Gastrocnemius medialis (tissue), 4 donors: ENCODE measurements around the gene ZNF274. TPM values are rescaled to one million over a fixed set of nuclear protein-coding genes. Genes with fewer than 3 reads are reported as not detected.

ENCODE experiments used
- ATAC-seq, 2 donors: fragments of 150-250 bp; one replicate each; pipeline ENCODE4 v1.9.1; 2016
- DNase-seq, 2 donors: peaks; one replicate each; pipeline ENCODE4 v3.0.0-alpha.2; 2019
- H3K27ac ChIP-seq, 4 donors: fragments of 200-600 bp; sonication (generic); 1 replicate in 1 of 4; 2 replicates in 3 of 4; pipeline ENCODE4 v1.5.1; 2016 to 2018; ENCODE audit warnings: mild to moderate bottlenecking in 2 of 4, moderate library complexity in 1 of 4
- H3K27me3 ChIP-seq, 3 donors: fragments of 200-600 bp; sonication (generic) in 2 of 3; 1 replicate in 1 of 3; 2 replicates in 2 of 3; pipeline versions ENCODE4 v1.5.1 to v1.6.0; 2016 to 2019; ENCODE audit warnings: mild to moderate bottlenecking in 1 of 3, moderate library complexity in 1 of 3
- H3K36me3 ChIP-seq, 2 donors: fragments of 200-600 bp; sonication (generic) in 1 of 2; one replicate each; pipeline ENCODE4 v1.5.1; 2017 to 2018
- H3K4me1 ChIP-seq, 2 donors: fragments of 200-600 bp; sonication (generic) in 1 of 2; one replicate each; pipeline ENCODE4 v1.5.1; 2016 to 2017; ENCODE audit warnings: mild to moderate bottlenecking in 2 of 2
- H3K4me3 ChIP-seq, 4 donors: fragments of 200-600 bp; sonication (generic) in 3 of 4; 1 replicate in 1 of 4; 2 replicates in 3 of 4; pipeline ENCODE4 v1.5.1; 2016 to 2019; ENCODE audit warnings: mild to moderate bottlenecking in 2 of 4
- H3K9me3 ChIP-seq, 3 donors: fragments of 200-600 bp; sonication (generic) in 2 of 3; 1 replicate in 1 of 3; 2 replicates in 2 of 3; pipeline ENCODE4 v1.5.1; 2016 to 2019
- CTCF ChIP-seq, 5 experiments: fragments of 450-650 bp in 3 of 5; fragments of 200-600 bp in 2 of 5; sonication (generic) in 2 of 5; IDR thresholded peaks in 4 of 5; conservative IDR thresholded peaks in 1 of 5; 1 replicate in 4 of 5; 2 replicates in 1 of 5; pipeline ENCODE4 v1.5.1; 2016 to 2019; ENCODE audit warnings: antibody characterized with exemption in 5 of 5, mild to moderate bottlenecking in 3 of 5, moderate library complexity in 3 of 5
- POLR2A ChIP-seq, 2 donors: fragments of 450-650 bp; IDR thresholded peaks; one replicate each; pipeline ENCODE4 v1.6.1; 2017; ENCODE audit warnings: antibody characterized with exemption in 2 of 2, mild to moderate bottlenecking in 2 of 2, moderate library complexity in 2 of 2
- in situ Hi-C, 4 donors: fragments of 200-750 bp; cut with MboI; loops; one replicate each; pipeline versions ENCODE4 v1.15.0 to v1.8.0; 2017; ENCODE audit warnings: low sequenced_read_pairs in 4 of 4
- intact Hi-C: fragments of 100-400 bp; cut with DNase I; formaldehyde crosslinking; loops from one replicate; pipeline ENCODE4 v1.15.1; 2023; ENCODE audit warnings: low total_unique reads
- total RNA-seq, 4 donors: library from RNA; depleted of rRNA; stranded (reverse); fragments of >200 nt; gene quantifications; one replicate each; pipeline versions ENCODE4 v1.1.0 to v1.2.3, GENCODE V29; 2016

The ZNF274 gene
- total RNA-seq, 4 donors from 2014 or later, result 9.0 to 20.7 (median 13.4) TPM

- intact Hi-C loops (loop anchor here (2.0 to 10.0 kb wide), 5 partner anchors 46 to 1615 kb away; partner anchors contain the start of genes ZNF132, ZNF470, ZNF544 and ZNF772), in situ Hi-C loops (no loop called here)
- ATAC-seq (peak in 1 of 2 donors; percentile 4), DNase-seq (no peak)
- Histone ChIP-seq H3K27ac (peak overlapping the region; percentile 92 to 99 (median 98)), H3K4me3 (peak overlapping the region; percentile 82 to 94 (median 92)), H3K27me3 (no peaks in the 10 kb centered on the region), H3K9me3 (peaks cover 7 to 81% (median 54%) of the 10 kb centered on the region in 3 donors), H3K36me3 (peaks cover 16 to 78% of the 10 kb centered on the region in 2 donors), H3K4me1 (peaks cover 0 to 5% of the 10 kb centered on the region in 2 donors)
- no peak for TF ChIP-seq POLR2A (IDR thresholded peaks at IDR 0.05)
- no peak for TF ChIP-seq CTCF (IDR thresholded peaks at IDR 0.05 in 4 of 5, conservative IDR thresholded peaks at IDR 0.05 in 1 of 5)
These were observed 278 bp upstream of the ZNF274 start for GRCh38 chr19:58182577-58182988.

GRCh38 chr19:58183817-58184215 is 955 bp downstream of the ZNF274 start:
- Histone ChIP-seq H3K4me3 (peak overlapping the region; percentile 82 to 94 (median 92)), H3K27ac (peak overlapping the region; percentile 92 to 99 (median 98)), H3K36me3 (peaks cover 24 to 77% of the 10 kb centered on the region in 2 donors), H3K9me3 (peaks cover 18 to 79% (median 48%) of the 10 kb centered on the region in 3 donors), H3K4me1 (peaks cover 0 to 5% of the 10 kb centered on the region in 2 donors), H3K27me3 (no peaks in the 10 kb centered on the region)
- ATAC-seq (no peak), DNase-seq (no peak)
- TF ChIP-seq POLR2A (IDR thresholded peaks at IDR 0.05), result no peak
- no peak for TF ChIP-seq CTCF (IDR thresholded peaks at IDR 0.05 in 4 of 5, conservative IDR thresholded peaks at IDR 0.05 in 1 of 5)
- in situ Hi-C loops, result no loop called here
- intact Hi-C loops, result loop anchor here (1.0 to 10.0 kb wide), 7 partner anchors 45 to 1617 kb away; partner anchors contain the start of genes ERVK3-1, ZNF132, ZNF470 and ZNF544

- in situ Hi-C loops, result no loop called here
- H3K4me3 ChIP-seq, result peak overlapping the region in 1 of 4 donors; percentile 23
- intact Hi-C loops, result no loop called here
- no peak for DNase-seq
- H3K4me1 ChIP-seq, result no peaks in the 10 kb centered on the region
- no peak for ATAC-seq
- peaks cover 15 to 99% of the 10 kb centered on the region in 2 donors for H3K36me3 ChIP-seq
- H3K9me3 ChIP-seq, result peaks cover 41 to 97% (median 88%) of the 10 kb centered on the region in 3 donors
- TF ChIP-seq CTCF (IDR thresholded peaks at IDR 0.05 in 4 of 5, conservative IDR thresholded peaks at IDR 0.05 in 1 of 5) (no peak), POLR2A (IDR thresholded peaks at IDR 0.05) (no peak)
- H3K27me3 ChIP-seq, result no peaks in the 10 kb centered on the region
- H3K27ac ChIP-seq, result no peak overlapping the region
These were observed 14.2 kb downstream of the ZNF274 start for GRCh38 chr19:58196901-58197616.

- Histone ChIP-seq H3K36me3 (peaks cover 30 to 95% of the 10 kb centered on the region in 2 donors), H3K4me1 (no peaks in the 10 kb centered on the region), H3K9me3 (peaks cover 51 to 97% (median 93%) of the 10 kb centered on the region in 3 donors), H3K27me3 (peaks cover 0 to 3% (median 0%) of the 10 kb centered on the region in 3 donors), H3K4me3 (no peak overlapping the region), H3K27ac (no peak overlapping the region)
- intact Hi-C loops (no loop called here), in situ Hi-C loops (no loop called here)
- no peak for DNase-seq
- TF ChIP-seq POLR2A (IDR thresholded peaks at IDR 0.05) (no peak), CTCF (IDR thresholded peaks at IDR 0.05 in 4 of 5, conservative IDR thresholded peaks at IDR 0.05 in 1 of 5) (no peak)
- no peak for ATAC-seq
These were observed 21.1 kb downstream of the ZNF274 start for GRCh38 chr19:58203814-58204475.
